Neural crest cell (in vitro differentiated cells): ENCODE results near the gene PRR19. TPM values are rescaled to one million over a fixed set of nuclear protein-coding genes. Genes with fewer than 3 reads are reported as not detected.
A peak's percentile ranks its signal among the peaks of the same experiment; 100 is the strongest.

Experiments
- DNase-seq: peaks from one replicate; pipeline ENCODE4 v3.0.0; 2021; ENCODE audit warnings: low read depth, mixed read lengths, low spot score
- H3K27ac Mint-ChIP-seq: one replicate; pipeline ENCODE4 v1.8.0; 2021; ENCODE audit warnings: mild to moderate bottlenecking, mixed read lengths; ENCODE audit not compliant: unreplicated experiment
- H3K27me3 Mint-ChIP-seq: 2 replicates; pipeline ENCODE4 v1.8.0; 2021; ENCODE audit warnings: low read depth, mild to moderate bottlenecking, mixed read lengths
- H3K36me3 Mint-ChIP-seq: 2 replicates; pipeline ENCODE4 v1.8.0; 2021; ENCODE audit warnings: low read depth, mild to moderate bottlenecking, mixed read lengths
- H3K4me1 Mint-ChIP-seq: 2 replicates; pipeline ENCODE4 v1.8.0; 2021; ENCODE audit warnings: mixed read lengths
- H3K4me3 Mint-ChIP-seq: one replicate; pipeline ENCODE4 v1.8.0; 2021; ENCODE audit warnings: mild to moderate bottlenecking, mixed read lengths
- H3K9me3 Mint-ChIP-seq: 2 replicates; pipeline ENCODE4 v1.8.0; 2021; ENCODE audit warnings: mixed read lengths
- total RNA-seq: library from RNA; stranded (reverse); gene quantifications from 2 replicates; pipeline ENCODE4 v1.2.1, GENCODE V29; 2021
- TF ChIP-seq, protein P1 (sequence below): fragments of 200-600 bp; sonication (generic); conservative IDR thresholded peaks from 2 replicates; pipeline ENCODE4 v1.5.0; 2021; ENCODE audit warnings: antibody characterized with exemption, mild to moderate bottlenecking

The PRR19 gene
- total RNA-seq, 1 donor from 2014 or later = 2.8 TPM

DNA sequence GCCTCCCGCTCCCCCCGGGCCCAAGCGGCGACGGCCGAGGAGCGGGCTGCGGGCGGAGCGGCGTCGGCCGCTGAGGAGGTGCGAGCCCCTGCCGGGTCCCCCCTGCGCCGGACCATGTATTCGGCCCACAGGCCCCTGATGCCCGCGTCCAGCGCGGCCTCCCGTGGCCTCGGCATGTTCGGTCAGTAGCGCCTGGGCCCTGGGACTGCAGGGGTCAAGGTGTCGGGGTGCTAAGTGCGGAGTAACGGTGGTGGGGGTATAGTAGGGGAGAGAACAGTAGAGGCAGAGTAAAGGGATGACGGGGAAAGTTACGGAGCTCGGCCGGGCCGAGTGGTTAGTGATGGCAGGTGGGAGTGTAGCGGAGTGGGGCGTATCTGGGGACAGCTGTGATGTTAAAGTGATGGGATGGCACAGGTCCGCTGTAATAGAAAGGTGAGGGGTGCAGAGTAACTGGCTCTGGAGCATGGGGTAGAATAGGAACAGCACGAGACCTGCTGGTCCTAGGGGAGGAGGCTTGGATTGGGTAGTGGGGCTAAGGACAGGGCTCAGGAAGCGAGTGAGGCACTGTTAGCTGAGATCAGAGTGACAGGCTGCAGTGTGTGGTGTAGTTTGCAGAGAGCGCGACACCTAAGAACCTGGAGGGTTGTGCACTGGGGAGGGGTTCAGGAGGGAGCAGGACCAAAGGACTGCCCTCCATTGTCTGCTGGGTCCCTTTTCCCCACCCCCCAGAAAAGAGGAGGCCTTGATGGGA is 17.2 kb upstream of the PRR19 start:
- H3K36me3 Mint-ChIP-seq = peaks cover 3% of the 10 kb centered on the region
- no peaks in the 10 kb centered on the region for H3K9me3 Mint-ChIP-seq
- H3K4me3 Mint-ChIP-seq = peak overlapping the region; percentile 98
- DNase-seq = no peak
- H3K27me3 Mint-ChIP-seq = peaks cover 4% of the 10 kb centered on the region
- TF ChIP-seq, protein P1, sequence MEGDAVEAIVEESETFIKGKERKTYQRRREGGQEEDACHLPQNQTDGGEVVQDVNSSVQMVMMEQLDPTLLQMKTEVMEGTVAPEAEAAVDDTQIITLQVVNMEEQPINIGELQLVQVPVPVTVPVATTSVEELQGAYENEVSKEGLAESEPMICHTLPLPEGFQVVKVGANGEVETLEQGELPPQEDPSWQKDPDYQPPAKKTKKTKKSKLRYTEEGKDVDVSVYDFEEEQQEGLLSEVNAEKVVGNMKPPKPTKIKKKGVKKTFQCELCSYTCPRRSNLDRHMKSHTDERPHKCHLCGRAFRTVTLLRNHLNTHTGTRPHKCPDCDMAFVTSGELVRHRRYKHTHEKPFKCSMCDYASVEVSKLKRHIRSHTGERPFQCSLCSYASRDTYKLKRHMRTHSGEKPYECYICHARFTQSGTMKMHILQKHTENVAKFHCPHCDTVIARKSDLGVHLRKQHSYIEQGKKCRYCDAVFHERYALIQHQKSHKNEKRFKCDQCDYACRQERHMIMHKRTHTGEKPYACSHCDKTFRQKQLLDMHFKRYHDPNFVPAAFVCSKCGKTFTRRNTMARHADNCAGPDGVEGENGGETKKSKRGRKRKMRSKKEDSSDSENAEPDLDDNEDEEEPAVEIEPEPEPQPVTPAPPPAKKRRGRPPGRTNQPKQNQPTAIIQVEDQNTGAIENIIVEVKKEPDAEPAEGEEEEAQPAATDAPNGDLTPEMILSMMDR = no peak
- peaks cover 18% of the 10 kb centered on the region for H3K4me1 Mint-ChIP-seq
- peak overlapping the region; percentile 60 for H3K27ac Mint-ChIP-seq

DNA sequence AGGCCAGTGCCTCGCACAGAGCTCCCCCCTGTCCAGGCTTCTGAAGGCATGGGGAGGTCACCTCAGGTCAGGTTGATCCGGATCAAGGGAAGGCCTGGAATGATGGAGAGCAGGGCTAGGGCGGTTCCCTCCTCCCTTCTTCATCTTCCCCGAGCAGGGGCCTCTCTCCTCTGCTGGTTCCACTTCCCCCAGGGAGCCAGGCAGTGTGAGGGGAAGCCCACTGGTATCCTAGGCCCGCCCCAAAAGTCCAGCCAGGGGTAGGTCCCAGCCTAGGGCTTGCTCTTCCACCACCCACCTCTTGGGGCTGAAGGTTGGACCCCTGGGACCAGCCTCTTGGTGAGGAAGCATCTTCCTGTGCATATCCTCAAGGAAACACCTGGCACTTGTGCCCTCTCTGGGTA is 16.4 kb upstream of the PRR19 start:
- no peaks in the 10 kb centered on the region for H3K9me3 Mint-ChIP-seq
- no peak for DNase-seq
- peaks cover 3% of the 10 kb centered on the region for H3K36me3 Mint-ChIP-seq
- no peak overlapping the region for H3K27ac Mint-ChIP-seq
- H3K4me1 Mint-ChIP-seq = peaks cover 18% of the 10 kb centered on the region
- peak overlapping the region; percentile 98 for H3K4me3 Mint-ChIP-seq
- peaks cover 4% of the 10 kb centered on the region for H3K27me3 Mint-ChIP-seq
- TF ChIP-seq, protein P1 = no peak

DNA sequence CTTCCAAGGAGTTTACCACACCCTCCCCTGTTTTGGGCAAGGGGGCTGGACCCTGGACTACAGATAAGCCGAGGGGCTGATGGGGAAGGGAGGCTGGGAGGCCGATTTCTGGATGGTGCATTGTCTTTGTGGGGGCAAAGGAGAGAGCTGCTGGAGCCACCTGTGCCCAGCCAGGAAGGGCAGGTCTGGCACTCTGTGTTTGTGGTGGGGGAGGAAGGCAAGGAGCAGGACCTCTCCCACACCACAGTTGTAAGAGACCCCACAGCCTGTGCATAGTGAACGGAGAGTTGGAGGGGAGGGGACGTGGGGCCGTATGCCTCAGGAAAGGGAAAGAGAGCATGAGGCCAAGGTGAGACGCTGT is 16.0 kb upstream of the PRR19 start:
- peaks cover 18% of the 10 kb centered on the region for H3K4me1 Mint-ChIP-seq
- H3K36me3 Mint-ChIP-seq = peaks cover 3% of the 10 kb centered on the region
- DNase-seq = no peak
- TF ChIP-seq, protein P1 = no peak
- H3K27me3 Mint-ChIP-seq = peaks cover 4% of the 10 kb centered on the region
- no peak overlapping the region for H3K27ac Mint-ChIP-seq
- H3K4me3 Mint-ChIP-seq = peak overlapping the region; percentile 98
- no peaks in the 10 kb centered on the region for H3K9me3 Mint-ChIP-seq

DNA sequence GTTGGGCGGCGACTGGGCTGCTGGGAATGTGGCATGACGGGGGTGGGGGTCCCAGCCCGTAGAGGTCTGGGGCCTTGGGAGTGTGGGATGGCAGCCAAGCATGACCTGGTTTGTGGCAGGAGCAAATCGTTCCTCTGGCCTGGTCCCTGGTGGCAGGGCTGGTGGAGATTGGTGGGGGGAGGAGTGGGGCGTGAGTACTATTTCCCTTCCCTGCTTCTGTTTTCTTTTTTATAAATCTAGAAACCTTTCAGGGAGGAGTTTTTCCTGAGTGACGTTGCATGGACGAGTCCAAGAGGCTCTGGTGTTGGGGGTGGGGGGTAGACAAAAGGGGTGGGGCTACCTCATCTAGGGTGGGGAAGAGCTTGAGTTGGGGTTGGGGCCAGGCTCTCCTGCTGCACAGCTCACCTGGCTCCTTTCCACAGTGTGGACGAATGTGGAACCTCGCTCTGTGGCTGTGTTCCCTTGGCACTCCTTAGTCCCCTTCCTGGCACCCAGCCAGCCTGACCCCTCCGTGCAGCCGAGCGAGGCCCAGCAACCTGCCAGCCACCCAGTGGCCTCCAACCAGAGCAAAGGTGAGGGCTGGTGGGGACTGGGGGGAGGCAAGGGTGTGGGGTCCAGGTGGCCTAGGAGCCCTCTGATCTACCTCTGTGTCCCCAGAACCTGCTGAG is 15.4 kb upstream of the PRR19 start:
- H3K36me3 Mint-ChIP-seq = peaks cover 3% of the 10 kb centered on the region
- no peak overlapping the region for H3K27ac Mint-ChIP-seq
- peak overlapping the region; percentile 98 for H3K4me3 Mint-ChIP-seq
- H3K9me3 Mint-ChIP-seq = no peaks in the 10 kb centered on the region
- TF ChIP-seq, protein P1 = no peak
- peaks cover 4% of the 10 kb centered on the region for H3K27me3 Mint-ChIP-seq
- DNase-seq = no peak
- peaks cover 18% of the 10 kb centered on the region for H3K4me1 Mint-ChIP-seq

DNA sequence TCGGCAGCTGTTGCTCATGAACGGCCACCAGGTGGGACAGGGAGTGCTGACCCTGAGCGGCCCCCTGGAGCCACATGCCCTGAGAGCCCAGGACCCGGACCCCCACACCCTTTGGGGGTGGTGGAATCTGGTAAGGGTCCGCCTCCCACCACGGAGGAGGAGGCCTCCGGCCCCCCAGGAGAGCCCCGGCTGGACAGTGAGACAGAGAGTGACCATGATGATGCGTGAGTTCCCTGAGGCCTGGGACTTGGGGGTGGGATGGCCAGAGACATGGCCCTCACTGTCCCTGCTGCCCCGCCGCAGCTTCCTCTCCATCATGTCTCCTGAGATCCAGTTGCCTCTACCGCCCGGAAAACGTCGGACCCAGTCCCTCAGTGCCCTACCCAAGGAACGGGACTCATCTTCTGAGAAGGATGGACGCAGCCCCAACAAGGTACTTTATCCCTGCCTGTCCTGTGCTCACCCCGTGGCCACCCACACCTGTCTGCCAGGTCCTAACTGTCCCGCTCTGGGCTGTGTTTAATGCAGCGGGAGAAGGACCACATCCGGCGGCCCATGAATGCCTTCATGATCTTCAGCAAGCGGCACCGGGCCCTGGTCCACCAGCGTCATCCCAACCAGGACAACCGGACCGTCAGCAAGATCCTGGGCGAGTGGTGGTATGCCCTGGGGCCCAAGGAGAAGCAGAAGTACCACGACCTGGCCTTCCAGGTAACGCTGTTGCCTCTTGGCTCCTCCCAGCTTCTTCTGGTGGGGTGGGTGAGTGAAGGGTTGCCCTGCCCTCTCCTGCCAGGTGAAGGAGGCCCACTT is 14.7 kb upstream of the PRR19 start:
- Mint-ChIP-seq H3K27me3 (peaks cover 4% of the 10 kb centered on the region), H3K36me3 (peaks cover 7% of the 10 kb centered on the region), H3K9me3 (no peaks in the 10 kb centered on the region), H3K27ac (no peak overlapping the region), H3K4me1 (peaks cover 23% of the 10 kb centered on the region), H3K4me3 (peak overlapping the region; percentile 62)
- no peak for DNase-seq
- TF ChIP-seq, protein P1 = no peak
